Heart left ventricle (tissue), 16 donors: ENCODE data around the gene COPS8. TPM values are rescaled to one million over a fixed set of nuclear protein-coding genes. Genes with fewer than 3 reads are reported as not detected.

Source experiments
- ATAC-seq, 4 donors: fragments of 200-7000 bp; cut with Tn5 transposase; one replicate each; pipeline ENCODE4 v1.9.1; 2020 to 2022; ENCODE audit warnings: moderate library complexity in 4 of 4, mild to moderate bottlenecking in 3 of 4, moderate number of reproducible peaks in 1 of 4
- DNase-seq, 5 donors: peaks; one replicate each; pipeline ENCODE4 v3.0.0-alpha.2; 2020
- H3K27ac ChIP-seq, 12 donors: fragments of 200-600 bp; sonication (generic) in 4 of 12; one replicate each; pipeline versions ENCODE4 v1.5.0 to v1.8.0; 2016 to 2022; ENCODE audit warnings: mild to moderate bottlenecking in 2 of 12
- H3K27me3 ChIP-seq, 9 donors: fragments of 200-600 bp; sonication (generic) in 2 of 9; one replicate each; pipeline versions ENCODE4 v1.5.1 to v1.8.0; 2016 to 2022; ENCODE audit warnings: mild to moderate bottlenecking in 3 of 9
- H3K36me3 ChIP-seq, 9 donors: fragments of 200-600 bp; sonication (generic) in 2 of 9; one replicate each; pipeline versions ENCODE4 v1.5.0 to v1.8.0; 2018 to 2022; ENCODE audit warnings: mild to moderate bottlenecking in 2 of 9
- H3K4me1 ChIP-seq, 12 donors: fragments of 200-600 bp; sonication (generic) in 4 of 12; one replicate each; pipeline versions ENCODE4 v1.5.0 to v1.8.0; 2016 to 2022; ENCODE audit warnings: mild to moderate bottlenecking in 3 of 12
- H3K4me3 ChIP-seq, 12 donors: fragments of 200-600 bp; sonication (generic) in 4 of 12; one replicate each; pipeline versions ENCODE4 v1.5.0 to v1.8.0; 2017 to 2022; ENCODE audit warnings: mild to moderate bottlenecking in 9 of 12, moderate library complexity in 4 of 12
- H3K9me3 ChIP-seq, 12 donors: fragments of 200-600 bp; sonication (generic) in 4 of 12; one replicate each; pipeline versions ENCODE4 v1.5.0 to v1.8.0; 2016 to 2022; ENCODE audit warnings: mild to moderate bottlenecking in 1 of 12
- POLR2A ChIP-seq, 2 donors: fragments of 450-650 bp; IDR thresholded peaks; one replicate each; pipeline ENCODE4 v1.6.1; 2017; ENCODE audit warnings: antibody characterized with exemption in 2 of 2, mild to moderate bottlenecking in 2 of 2, moderate library complexity in 2 of 2
- WGBS, 4 donors: extraction: QIAGEN DNeasy Blood & Tissue Kit in 2 of 4; methylation state at CpG; one replicate each; pipeline versions ENCODE4 v1.1.5 to v1.1.7; 2013 to 2018; 5-methylcytosine and 5-hydroxymethylcytosine counted together
- intact Hi-C, 10 donors: fragments of 100-400 bp; cut with DNase I; formaldehyde crosslinking; loops; one replicate each; pipeline versions ENCODE4 v1.11.1 to v1.14.2; 2022
- polyA plus RNA-seq, 2 donors: library from polyadenylated mRNA; stranded (reverse); fragments of 200-250 nt; gene quantifications; one replicate each; pipeline ENCODE4 v1.2.3, GENCODE V29; 2013
- total RNA-seq, 9 donors: library from RNA; depleted of rRNA in 2 of 9; stranded (reverse); fragments of >200 nt in 2 of 9; fragmentation: NEBNext Ultra II Directional in 3 of 9; extraction: Animal tissue kit (Norgen Biotek cat#: 25700) in 3 of 9; gene quantifications; one replicate each; pipeline versions ENCODE4 v1.1.0 to v1.2.4, GENCODE V29; 2016 to 2023
- TF ChIP-seq, protein P1 (sequence below), 12 donors: fragments of 200-600 bp; sonication (generic) in 4 of 12; IDR thresholded peaks; one replicate each; pipeline versions ENCODE4 v1.5.0 to v1.8.0; 2018 to 2022; ENCODE audit warnings: antibody characterized with exemption in 12 of 12, mild to moderate bottlenecking in 5 of 12
- donor health status: ischemic (EF 13 %, LVEDD 7.1; RV severe dilation, severe dysfunction).
- donor health status: healthy with polysubstance abuse.
- donor health status: DM: no; HTN: yes; CAD: no.
- donor health status: DM: no; HTN: no; CAD: no.
- donor health status: ischemic (EF 25% LVEDD 6.9; RV normal size, moderate dysfunction).
- donor health status: ischemic (EF 25% LVEDD 5.7; RV mildly dilated, moderate dysfunction).
- donor health status: healthy.
- donor health status: DM: yes; HTN: yes; CAD: no.
- donor health status: ischemic (EF 35%, LVEDD 5.7; RV mildly dilated, moderate dysfunction).
- donor health status: nonischemic (EF 11% LVEDD 7.7; RV severe dilation, severe dysfunction).
- donor health status: DM: yes; HTN: yes; CAD: no.
- donor health status: PGD.
- donor health status: ischemic (EF 29% LVEDD 5.4; RV normal size, mild dysfunction).
- donor health status: nonischemic (EF 23%, LVEDD 6.1; RV moderate dilation, normal function).

COPS8 gene
- total and polyA plus RNA-seq, 11 donors = 34.7 to 231 (median 93.0) TPM

DNA sequence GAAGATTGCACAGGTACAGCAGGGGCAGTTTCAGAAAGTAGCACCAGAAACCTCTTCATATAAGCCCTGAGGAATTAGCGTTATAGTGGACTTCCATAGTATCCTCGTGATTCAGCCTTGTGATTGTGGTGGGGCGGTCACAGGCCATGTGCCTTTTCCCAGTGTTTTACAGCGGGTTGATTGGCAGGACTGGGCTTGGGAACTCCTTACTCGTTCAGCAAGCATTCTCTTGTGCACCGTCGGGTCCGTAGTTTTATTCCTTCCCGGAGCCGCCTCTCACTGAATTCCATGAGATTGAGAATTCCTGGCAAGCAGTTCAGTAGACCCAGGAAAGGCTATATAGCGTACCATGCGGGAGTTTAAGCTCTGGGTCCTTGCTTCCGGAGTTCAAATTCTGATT, 5.2 kb downstream of the COPS8 start:
- Histone ChIP-seq H3K4me3 (no peak overlapping the region), H3K9me3 (no peaks in the 10 kb centered on the region), H3K27me3 (no peaks in the 10 kb centered on the region), H3K4me1 (peaks cover 0 to 40% (median 33%) of the 10 kb centered on the region in 12 donors), H3K36me3 (peaks cover 0 to 73% (median 55%) of the 10 kb centered on the region in 9 donors), H3K27ac (peak overlapping the region in 1 of 12 donors; percentile 62)
- ATAC-seq (no peak), DNase-seq (no peak)
- intact Hi-C loops = loop anchor here in 6 of 10 donors (5.0 to 10.0 kb wide), 5 partner anchors 386 to 484 kb away; partner anchors contain the start of gene PRLH (in 1 of the 6)
- no peak for TF ChIP-seq POLR2A (IDR thresholded peaks at IDR 0.05)
- TF ChIP-seq, protein P1, sequence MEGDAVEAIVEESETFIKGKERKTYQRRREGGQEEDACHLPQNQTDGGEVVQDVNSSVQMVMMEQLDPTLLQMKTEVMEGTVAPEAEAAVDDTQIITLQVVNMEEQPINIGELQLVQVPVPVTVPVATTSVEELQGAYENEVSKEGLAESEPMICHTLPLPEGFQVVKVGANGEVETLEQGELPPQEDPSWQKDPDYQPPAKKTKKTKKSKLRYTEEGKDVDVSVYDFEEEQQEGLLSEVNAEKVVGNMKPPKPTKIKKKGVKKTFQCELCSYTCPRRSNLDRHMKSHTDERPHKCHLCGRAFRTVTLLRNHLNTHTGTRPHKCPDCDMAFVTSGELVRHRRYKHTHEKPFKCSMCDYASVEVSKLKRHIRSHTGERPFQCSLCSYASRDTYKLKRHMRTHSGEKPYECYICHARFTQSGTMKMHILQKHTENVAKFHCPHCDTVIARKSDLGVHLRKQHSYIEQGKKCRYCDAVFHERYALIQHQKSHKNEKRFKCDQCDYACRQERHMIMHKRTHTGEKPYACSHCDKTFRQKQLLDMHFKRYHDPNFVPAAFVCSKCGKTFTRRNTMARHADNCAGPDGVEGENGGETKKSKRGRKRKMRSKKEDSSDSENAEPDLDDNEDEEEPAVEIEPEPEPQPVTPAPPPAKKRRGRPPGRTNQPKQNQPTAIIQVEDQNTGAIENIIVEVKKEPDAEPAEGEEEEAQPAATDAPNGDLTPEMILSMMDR (IDR thresholded peaks at IDR 0.05) = no peak
- 88 to 90% (median 89%) methylated on average over 13 of the region's 13 CpGs for WGBS, 4 donors

DNA sequence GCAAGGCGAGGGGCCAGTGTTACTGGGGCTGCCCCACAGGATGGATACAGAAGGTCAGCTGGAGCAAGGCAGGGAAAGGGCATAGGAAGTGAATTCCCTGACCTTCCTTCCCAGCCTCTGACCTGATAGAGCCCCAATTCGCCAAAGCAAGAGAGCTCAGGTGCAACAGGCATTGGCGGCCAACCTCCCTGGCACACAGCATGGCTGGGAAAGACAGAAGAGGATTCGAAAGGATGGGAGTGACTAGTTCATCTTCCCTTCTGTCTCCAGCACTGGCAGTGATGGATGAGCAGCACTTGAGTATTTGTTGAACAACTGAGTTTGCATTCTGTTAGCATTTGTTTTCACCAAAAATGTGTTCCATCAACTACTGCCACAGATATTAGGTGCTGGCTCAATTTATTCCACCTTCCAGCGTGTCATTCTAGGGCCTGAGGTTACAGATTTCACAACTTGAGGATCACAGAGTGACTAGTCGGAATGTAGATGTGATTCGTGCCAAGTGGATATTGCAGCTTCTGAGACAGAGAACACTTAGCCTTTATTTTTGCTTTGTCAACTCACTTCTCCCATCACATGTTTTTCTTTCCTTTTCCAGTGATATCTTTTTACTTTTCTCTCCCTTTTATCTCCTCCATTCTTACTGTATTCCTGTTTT, 6.2 kb downstream of the COPS8 start:
- H3K4me3 ChIP-seq = no peak overlapping the region

DNA sequence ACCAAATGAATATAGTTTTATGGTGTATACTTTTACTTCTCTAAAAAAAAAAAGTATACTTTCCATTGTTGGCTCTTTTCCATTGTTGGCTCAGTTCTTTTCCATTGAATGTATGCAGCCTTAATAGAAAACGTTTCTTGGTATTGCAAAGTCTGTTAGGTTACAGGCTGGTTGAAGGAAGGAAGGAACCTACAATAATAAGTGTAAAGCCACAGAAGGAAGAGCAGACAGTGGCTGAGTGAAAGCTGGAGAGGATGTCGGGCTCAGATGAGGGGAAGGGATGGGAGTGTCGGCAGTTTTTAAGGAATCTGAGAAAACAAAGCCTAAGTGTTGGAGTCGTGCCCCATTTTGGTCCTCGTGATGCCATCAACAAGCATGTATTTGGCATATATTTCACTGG, 6.8 kb downstream of the COPS8 start:
- peaks cover 0 to 87% (median 70%) of the 10 kb centered on the region in 9 donors for H3K36me3 ChIP-seq
- WGBS, 4 donors = 55 to 68% (median 60%) methylated on average over 5 of the region's 5 CpGs
- no peaks in the 10 kb centered on the region for H3K27me3 ChIP-seq
- peak overlapping the region in 5 of 12 donors; percentile 18 to 56 (median 53) for H3K27ac ChIP-seq
- no peaks in the 10 kb centered on the region for H3K9me3 ChIP-seq
- no peak for ATAC-seq
- no peak for DNase-seq
- intact Hi-C loops = loop anchor here in 6 of 10 donors (5.0 to 10.0 kb wide), 5 partner anchors 385 to 482 kb away; partner anchors contain the start of gene PRLH (in 1 of the 6)
- H3K4me3 ChIP-seq = no peak overlapping the region
- H3K4me1 ChIP-seq = peaks cover 0 to 40% (median 22%) of the 10 kb centered on the region in 12 donors
- TF ChIP-seq, protein P1 (IDR thresholded peaks at IDR 0.05) = no peak
- no peak for TF ChIP-seq POLR2A (IDR thresholded peaks at IDR 0.05)

More for the DNA sequence above, 6.2 kb downstream of the COPS8 start:
- Histone ChIP-seq H3K4me1 (peaks cover 0 to 40% (median 26%) of the 10 kb centered on the region in 12 donors), H3K27me3 (no peaks in the 10 kb centered on the region), H3K9me3 (no peaks in the 10 kb centered on the region), H3K27ac (peak overlapping the region in 5 of 12 donors; percentile 44 to 62 (median 53)), H3K36me3 (peaks cover 0 to 83% (median 65%) of the 10 kb centered on the region in 9 donors)
- peak in 3 of 4 donors; percentile 44 to 75 (median 69) for ATAC-seq
- no peak for DNase-seq
- TF ChIP-seq POLR2A (IDR thresholded peaks at IDR 0.05) = no peak
- TF ChIP-seq, protein P1 (IDR thresholded peaks at IDR 0.05) = no peak
- 70 to 82% (median 73%) methylated on average over 7 of the region's 7 CpGs for WGBS, 4 donors
- intact Hi-C loops = loop anchor here in 6 of 10 donors (5.0 to 10.0 kb wide), 5 partner anchors 385 to 483 kb away; partner anchors contain the start of gene PRLH (in 1 of the 6)
